Testis (tissue), 3 donors: ENCODE data around the gene HELZ. TPM values are rescaled to one million over a fixed set of nuclear protein-coding genes. Genes with fewer than 3 reads are reported as not detected.

Experiments
- DNase-seq: peaks from one replicate; pipeline ENCODE4 v3.0.0-alpha.2; 2019
- H3K27ac ChIP-seq, 2 donors: fragments of 200-600 bp; sonication (generic); one replicate each; pipeline ENCODE4 v1.5.1; 2019
- H3K27me3 ChIP-seq: fragments of 200-600 bp; sonication (generic); one replicate; pipeline ENCODE4 v1.5.1; 2019
- H3K36me3 ChIP-seq: fragments of 200-600 bp; sonication (generic); one replicate; pipeline ENCODE4 v1.5.1; 2017; ENCODE audit warnings: low read depth; ENCODE audit errors: missing control alignments
- H3K4me1 ChIP-seq: fragments of 200-600 bp; sonication (generic); one replicate; pipeline ENCODE4 v1.5.1; 2019
- H3K4me3 ChIP-seq, 2 donors: fragments of 200-600 bp; sonication (generic); one replicate each; pipeline ENCODE4 v1.5.1; 2017 to 2019
- H3K9me3 ChIP-seq: fragments of 200-600 bp; sonication (generic); one replicate; pipeline ENCODE4 v1.5.1; 2017
- POLR2A ChIP-seq: fragments of 450-650 bp; IDR thresholded peaks from one replicate; pipeline ENCODE4 v1.6.1; 2017; ENCODE audit warnings: antibody characterized with exemption, mild to moderate bottlenecking, moderate library complexity
- WGBS, 2 donors: methylation state at CpG; one replicate each; pipeline ENCODE4 v1.1.5; 2018; 5-methylcytosine and 5-hydroxymethylcytosine counted together
- intact Hi-C: fragments of 100-400 bp; cut with DNase I; formaldehyde crosslinking; loops from one replicate; pipeline ENCODE4 v1.15.1; 2023; ENCODE audit warnings: low total_unique reads
- polyA plus RNA-seq: library from polyadenylated mRNA; stranded (reverse); fragments of 350-450 nt; fragmentation: Illumina TruSeq; extraction: RNeasy Lipid Tissue Mini Kit (QIAGEN cat#74804); gene quantifications from one replicate; pipeline ENCODE4 v1.2.3, GENCODE V29; 2014; ENCODE audit warnings: low read depth, low replicate concordance; ENCODE audit not compliant: insufficient read depth
- total RNA-seq, 2 donors: library from RNA; depleted of rRNA; stranded (reverse); fragments of >200 nt; gene quantifications; one replicate each; pipeline ENCODE4 v1.2.3, GENCODE V29; 2016
- TF ChIP-seq, protein P1 (sequence below), 3 experiments: fragments of 450-650 bp in 2 of 3; fragments of 200-600 bp in 1 of 3; sonication (generic) in 1 of 3; IDR thresholded peaks; one replicate each; pipeline ENCODE4 v1.5.1; 2016 to 2019; ENCODE audit warnings: antibody characterized with exemption in 3 of 3, mild to moderate bottlenecking in 2 of 3, moderate library complexity in 1 of 3

Gene HELZ
- total and polyA plus RNA-seq, 3 donors from 2014 or later: 26.2 to 154 (median 142) TPM

- no peaks in the 10 kb centered on the region for H3K36me3 ChIP-seq
- no peak overlapping the region for H3K4me3 ChIP-seq
- no peaks in the 10 kb centered on the region for H3K9me3 ChIP-seq
- H3K27ac ChIP-seq: peak overlapping the region in 1 of 2 donors; percentile 53
- intact Hi-C loops: no loop called here
- H3K27me3 ChIP-seq: no peaks in the 10 kb centered on the region
- TF ChIP-seq, protein P1, sequence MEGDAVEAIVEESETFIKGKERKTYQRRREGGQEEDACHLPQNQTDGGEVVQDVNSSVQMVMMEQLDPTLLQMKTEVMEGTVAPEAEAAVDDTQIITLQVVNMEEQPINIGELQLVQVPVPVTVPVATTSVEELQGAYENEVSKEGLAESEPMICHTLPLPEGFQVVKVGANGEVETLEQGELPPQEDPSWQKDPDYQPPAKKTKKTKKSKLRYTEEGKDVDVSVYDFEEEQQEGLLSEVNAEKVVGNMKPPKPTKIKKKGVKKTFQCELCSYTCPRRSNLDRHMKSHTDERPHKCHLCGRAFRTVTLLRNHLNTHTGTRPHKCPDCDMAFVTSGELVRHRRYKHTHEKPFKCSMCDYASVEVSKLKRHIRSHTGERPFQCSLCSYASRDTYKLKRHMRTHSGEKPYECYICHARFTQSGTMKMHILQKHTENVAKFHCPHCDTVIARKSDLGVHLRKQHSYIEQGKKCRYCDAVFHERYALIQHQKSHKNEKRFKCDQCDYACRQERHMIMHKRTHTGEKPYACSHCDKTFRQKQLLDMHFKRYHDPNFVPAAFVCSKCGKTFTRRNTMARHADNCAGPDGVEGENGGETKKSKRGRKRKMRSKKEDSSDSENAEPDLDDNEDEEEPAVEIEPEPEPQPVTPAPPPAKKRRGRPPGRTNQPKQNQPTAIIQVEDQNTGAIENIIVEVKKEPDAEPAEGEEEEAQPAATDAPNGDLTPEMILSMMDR (IDR thresholded peaks at IDR 0.05): no peak
- TF ChIP-seq POLR2A: no peak
- no peaks in the 10 kb centered on the region for H3K4me1 ChIP-seq
- DNase-seq: no peak
- 80 to 84% methylated on average over 2 of the region's 2 CpGs for WGBS, 2 donors
These were observed 80.7 kb downstream of the HELZ start for GRCh38 chr17:67164302-67164701.

- no peak overlapping the region for H3K4me3 ChIP-seq
- H3K27me3 ChIP-seq: no peaks in the 10 kb centered on the region
- TF ChIP-seq, protein P1 (IDR thresholded peaks at IDR 0.05): no peak
- TF ChIP-seq POLR2A: no peak
- intact Hi-C loops: no loop called here
- H3K9me3 ChIP-seq: no peaks in the 10 kb centered on the region
- no peaks in the 10 kb centered on the region for H3K4me1 ChIP-seq
- no peak for DNase-seq
- H3K36me3 ChIP-seq: no peaks in the 10 kb centered on the region
- H3K27ac ChIP-seq: no peak overlapping the region
These were observed 82.2 kb downstream of the HELZ start for GRCh38 chr17:67162771-67163170.

DNA sequence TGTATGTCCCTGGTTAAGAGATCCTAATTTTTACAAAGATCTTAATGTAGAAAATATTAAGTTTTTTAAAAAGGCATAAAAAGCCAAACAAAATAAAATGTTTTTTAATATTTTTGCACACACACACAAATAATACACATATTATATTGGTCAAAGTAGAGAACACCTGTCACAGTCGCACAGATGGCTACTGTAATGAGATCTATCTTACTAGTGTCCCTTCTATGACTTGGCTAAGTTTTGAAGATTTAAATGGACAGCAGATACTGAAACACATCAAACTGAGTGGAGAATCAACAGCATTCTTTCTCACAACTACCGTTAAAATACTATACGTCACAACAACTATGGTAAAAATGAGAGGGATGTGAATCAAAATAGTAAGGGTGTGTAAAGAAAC is 83.4 kb downstream of the HELZ start:
- DNase-seq: no peak
- no peaks in the 10 kb centered on the region for H3K36me3 ChIP-seq
- TF ChIP-seq POLR2A: no peak
- TF ChIP-seq, protein P1 (IDR thresholded peaks at IDR 0.05): no peak
- H3K4me3 ChIP-seq: no peak overlapping the region
- WGBS, 2 donors: 84 to 89% methylated on average over 3 of the region's 3 CpGs
- no peaks in the 10 kb centered on the region for H3K9me3 ChIP-seq
- no peaks in the 10 kb centered on the region for H3K27me3 ChIP-seq
- intact Hi-C loops: no loop called here
- no peak overlapping the region for H3K27ac ChIP-seq
- H3K4me1 ChIP-seq: no peaks in the 10 kb centered on the region

DNA sequence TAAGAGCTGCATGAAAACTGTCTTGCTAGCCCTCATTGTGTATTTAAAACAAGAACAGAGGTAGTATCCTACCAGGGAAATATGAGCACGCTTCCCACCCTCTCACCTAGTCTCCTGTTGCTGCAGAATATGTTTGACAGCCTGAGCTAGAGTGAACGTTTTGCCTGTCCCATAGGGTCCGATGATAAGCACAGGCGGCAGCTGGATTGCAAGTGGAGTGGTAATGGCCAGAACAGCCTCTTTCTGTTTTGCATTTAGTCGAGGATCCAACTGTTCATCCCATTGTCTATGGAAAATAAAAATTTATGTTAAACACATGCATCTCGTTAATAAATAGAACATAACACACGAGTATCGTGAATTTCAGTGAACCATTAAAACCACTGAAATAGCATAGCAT is 84.2 kb downstream of the HELZ start:
- intact Hi-C loops: no loop called here
- Histone ChIP-seq H3K9me3 (no peaks in the 10 kb centered on the region), H3K4me1 (no peaks in the 10 kb centered on the region), H3K27me3 (no peaks in the 10 kb centered on the region), H3K36me3 (no peaks in the 10 kb centered on the region), H3K27ac (no peak overlapping the region), H3K4me3 (no peak overlapping the region)
- TF ChIP-seq POLR2A: no peak
- TF ChIP-seq, protein P1 (IDR thresholded peaks at IDR 0.05): no peak
- DNase-seq: no peak
- WGBS, 2 donors: 85 to 86% methylated on average over 8 of the region's 8 CpGs

DNA sequence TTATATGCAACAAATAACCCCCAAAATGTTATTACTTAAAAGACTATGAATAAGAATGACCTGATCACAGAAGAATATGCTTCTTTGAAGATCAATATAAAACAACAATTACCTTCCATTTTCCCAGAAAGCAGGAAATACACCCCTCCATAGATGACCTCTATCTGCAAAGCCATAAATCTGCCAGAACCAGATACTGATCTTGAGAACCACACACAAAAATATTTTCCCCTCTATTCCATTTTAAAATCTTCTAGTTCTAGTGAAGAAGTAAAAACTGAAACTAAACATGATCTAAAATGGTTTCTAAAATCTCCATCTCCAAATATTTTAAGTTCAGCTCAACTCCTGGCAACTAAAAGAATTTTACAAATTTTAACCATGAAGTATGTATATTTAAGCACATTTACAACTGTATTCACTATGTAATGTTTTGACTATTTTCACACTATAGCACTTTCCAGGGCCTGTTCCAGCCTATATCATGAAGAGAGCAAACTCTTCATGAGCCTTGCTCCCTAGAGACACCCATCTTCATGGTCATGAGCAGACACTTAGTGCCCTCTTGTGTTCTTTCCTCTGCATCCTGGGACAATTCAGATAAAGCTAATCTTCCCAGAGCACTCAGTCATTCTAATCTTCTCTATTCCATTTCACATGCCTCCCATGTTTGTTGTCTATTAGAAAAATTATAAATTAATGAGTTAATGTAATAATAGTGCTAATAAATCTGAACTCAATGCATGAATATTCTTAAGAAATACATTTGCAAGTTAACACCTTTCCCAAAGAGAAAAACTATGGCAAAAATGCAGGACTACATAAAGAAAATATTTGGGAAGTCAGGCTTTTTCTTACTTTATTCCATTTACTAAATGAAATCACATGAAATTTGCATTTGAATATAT is 87.0 kb downstream of the HELZ start:
- Histone ChIP-seq H3K36me3 (no peaks in the 10 kb centered on the region), H3K9me3 (no peaks in the 10 kb centered on the region), H3K4me3 (no peak overlapping the region), H3K27me3 (no peaks in the 10 kb centered on the region), H3K27ac (no peak overlapping the region), H3K4me1 (no peaks in the 10 kb centered on the region)
- intact Hi-C loops: no loop called here
- TF ChIP-seq, protein P1 (IDR thresholded peaks at IDR 0.05): no peak
- TF ChIP-seq POLR2A: no peak
- no peak for DNase-seq
